Thymus (tissue), 2 donors: Measurements from ENCODE around the gene CNDP1. TPM values are rescaled to one million over a fixed set of nuclear protein-coding genes. Genes with fewer than 3 reads are reported as not detected.

Experiments
- polyA plus RNA-seq: library from polyadenylated mRNA; stranded (reverse); fragments of 200-250 nt; gene quantifications from one replicate; pipeline ENCODE4 v1.2.3, GENCODE V29; 2013
- total RNA-seq: library from RNA; stranded (reverse); fragments of 120-200 nt; gene quantifications from one replicate; pipeline ENCODE4 v1.2.4, GENCODE V29; 2013
- donor health status: healthy.

CNDP1 gene
- total and polyA plus RNA-seq, 2 donors, result 0.09 to 0.64 TPM

Other genes starting within 250 kb of the CNDP1 start
- gene CYB5A, start 242.5 kb upstream of the CNDP1 start, total RNA-seq, result 52.9 TPM
- 86.2 TPM for gene CYB5A, start 242.5 kb upstream of the CNDP1 start, polyA plus RNA-seq
- under 0.01 TPM for gene C18orf63, start 218.7 kb upstream of the CNDP1 start, total RNA-seq
- gene C18orf63, start 218.7 kb upstream of the CNDP1 start, polyA plus RNA-seq, result 0.09 TPM
- gene DIPK1C, start 77.2 kb upstream of the CNDP1 start, total RNA-seq, result 0.42 TPM
- 26.4 TPM for gene DIPK1C, start 77.2 kb upstream of the CNDP1 start, polyA plus RNA-seq
- 55.2 TPM for gene CNDP2, start 38.1 kb upstream of the CNDP1 start, total RNA-seq
- 129 TPM for gene CNDP2, start 38.1 kb upstream of the CNDP1 start, polyA plus RNA-seq
- 9.7 TPM for gene ZNF407, start 63.4 kb downstream of the CNDP1 start, total RNA-seq
- gene ZNF407, start 63.4 kb downstream of the CNDP1 start, polyA plus RNA-seq, result 5.1 TPM